Mesenchymal stem cell (in vitro differentiated cells and primary cell): ENCODE measurements around the gene SORT1.

Experiments
- DNase-seq: peaks from one replicate; pipeline ENCODE4 v3.0.0-alpha.2; 2013
- H2AFZ ChIP-seq: one replicate; pipeline ENCODE4 v1.6.1; 2013; ENCODE audit warnings: low read depth, mild to moderate bottlenecking, control low read depth, inconsistent platforms, low read length, moderate library complexity
- H2AK5ac ChIP-seq: 2 replicates; pipeline ENCODE4 v1.6.1; 2013; ENCODE audit warnings: low read length, moderate library complexity, mild to moderate bottlenecking, inconsistent platforms; ENCODE audit not compliant: severe bottlenecking
- H2BK120ac ChIP-seq: one replicate; pipeline ENCODE4 v1.6.1; 2013; ENCODE audit warnings: low read depth, mild to moderate bottlenecking, inconsistent platforms, low read length, moderate library complexity
- H2BK12ac ChIP-seq, 2 experiments: one replicate each; pipeline ENCODE4 v1.6.1; 2013; ENCODE audit warnings: inconsistent platforms in 2 of 2, low read length in 2 of 2, mild to moderate bottlenecking in 2 of 2, moderate library complexity in 2 of 2, control low read depth in 1 of 2
- H2BK15ac ChIP-seq: one replicate; pipeline ENCODE4 v1.6.1; 2013; ENCODE audit warnings: mild to moderate bottlenecking, low read depth, inconsistent platforms; ENCODE audit not compliant: poor library complexity, severe bottlenecking
- H2BK5ac ChIP-seq: 2 replicates; pipeline ENCODE4 v1.6.1; 2013; ENCODE audit warnings: low read depth, mild to moderate bottlenecking, low read length, control low read depth, inconsistent platforms; ENCODE audit not compliant: poor library complexity, severe bottlenecking
- H3K14ac ChIP-seq, 2 experiments: one replicate each; pipeline ENCODE4 v1.6.1; 2013; ENCODE audit warnings: inconsistent platforms in 2 of 2, low read length in 2 of 2, control low read depth in 1 of 2, mild to moderate bottlenecking in 1 of 2, moderate library complexity in 1 of 2
- H3K18ac ChIP-seq, 2 experiments: one replicate each; pipeline ENCODE4 v1.6.1; 2013; ENCODE audit warnings: inconsistent platforms in 2 of 2, low read length in 2 of 2, control low read depth in 1 of 2, low read depth in 1 of 2, mild to moderate bottlenecking in 1 of 2
- H3K23ac ChIP-seq, 2 experiments: one replicate each; pipeline ENCODE4 v1.6.1; 2013; ENCODE audit warnings: inconsistent platforms in 2 of 2, low read length in 2 of 2, mild to moderate bottlenecking in 2 of 2, moderate library complexity in 2 of 2, control low read depth in 1 of 2
- H3K27ac ChIP-seq: 2 replicates; pipeline ENCODE4 v1.5.1; 2013; ENCODE audit warnings: mild to moderate bottlenecking, moderate library complexity, low read length, control low read depth, inconsistent platforms; ENCODE audit not compliant: poor library complexity, severe bottlenecking
- H3K27me3 ChIP-seq, 2 experiments: 2 replicates each; pipeline versions ENCODE4 v1.6.1 to v1.7.0; 2013; ENCODE audit warnings: low read length in 2 of 2, mild to moderate bottlenecking in 2 of 2, moderate library complexity in 2 of 2, control low read depth in 1 of 2, inconsistent platforms in 1 of 2; ENCODE audit not compliant: control insufficient read depth in 1 of 2, insufficient read depth in 1 of 2
- H3K36me3 ChIP-seq, 2 experiments: 2 replicates each; pipeline versions ENCODE4 v1.6.1 to v1.7.0; 2013; ENCODE audit warnings: low read length in 2 of 2, control low read depth in 1 of 2, inconsistent platforms in 1 of 2, low read depth in 1 of 2, mild to moderate bottlenecking in 1 of 2; ENCODE audit not compliant: insufficient read depth in 2 of 2, control insufficient read depth in 1 of 2
- H3K4ac ChIP-seq, 2 experiments: one replicate each; pipeline ENCODE4 v1.6.1; 2013; ENCODE audit warnings: inconsistent platforms in 2 of 2, low read length in 2 of 2, mild to moderate bottlenecking in 2 of 2, moderate library complexity in 2 of 2, control low read depth in 1 of 2, low read depth in 1 of 2
- H3K4me1 ChIP-seq: 2 replicates; pipeline ENCODE4 v1.6.1; 2013; ENCODE audit warnings: low read depth, low read length, control low read depth; ENCODE audit not compliant: control insufficient read depth, insufficient read depth
- H3K4me2 ChIP-seq: 2 replicates; pipeline ENCODE4 v1.6.1; 2013; ENCODE audit warnings: low read length, mild to moderate bottlenecking, inconsistent platforms; ENCODE audit not compliant: poor library complexity, severe bottlenecking
- H3K4me3 ChIP-seq, 2 experiments: 2 replicates each; pipeline versions ENCODE4 v1.5.1 to v1.7.0; 2013; ENCODE audit warnings: low read length in 2 of 2, mild to moderate bottlenecking in 2 of 2, control low read depth in 1 of 2, low read depth in 1 of 2; ENCODE audit not compliant: insufficient read depth in 1 of 2
- H3K79me1 ChIP-seq: replicated peaks from 2 replicates; pipeline ENCODE4 v1.6.1; 2013; ENCODE audit warnings: mild to moderate bottlenecking, control low read depth, low read length, inconsistent platforms; ENCODE audit not compliant: poor library complexity, severe bottlenecking
- H3K9ac ChIP-seq: 2 replicates; pipeline ENCODE4 v1.7.0; 2013; ENCODE audit warnings: mild to moderate bottlenecking, low read length, moderate library complexity
- H3K9me3 ChIP-seq: 2 replicates; pipeline ENCODE4 v1.7.0; 2013; ENCODE audit warnings: mild to moderate bottlenecking, low read length; ENCODE audit not compliant: control insufficient read depth
- H4K8ac ChIP-seq: one replicate; pipeline ENCODE4 v1.6.1; 2013; ENCODE audit warnings: inconsistent platforms, mild to moderate bottlenecking, low read length, moderate library complexity
- H4K91ac ChIP-seq: one replicate; pipeline ENCODE4 v1.6.1; 2013; ENCODE audit warnings: mild to moderate bottlenecking, low read length, inconsistent platforms
- WGBS: methylation state at CpG from one replicate; pipeline ENCODE4 v1.1.7; 2013; ENCODE audit warnings: mixed read lengths; 5-methylcytosine and 5-hydroxymethylcytosine counted together

SORT1 gene

GRCh38 chr1:109392037-109392787 lies 5.5 kb downstream of the SORT1 start:
- H2AFZ ChIP-seq: no peak overlapping the region
- peak overlapping the region; percentile 92 for H4K8ac ChIP-seq
- no peak overlapping the region for H3K14ac ChIP-seq
- no peaks in the 10 kb centered on the region for H3K9me3 ChIP-seq
- no peak for DNase-seq
- no peaks in the 10 kb centered on the region for H3K36me3 ChIP-seq
- H2BK120ac ChIP-seq: no peak overlapping the region
- H2BK5ac ChIP-seq: no peak overlapping the region
- no peak overlapping the region for H3K4ac ChIP-seq
- H4K91ac ChIP-seq: peak overlapping the region; percentile 94
- peaks cover 14% of the 10 kb centered on the region for H3K79me1 ChIP-seq
- H3K4me1 ChIP-seq: peaks cover 7% of the 10 kb centered on the region
- H3K18ac ChIP-seq: peak overlapping the region in 1 of 2 experiments; percentile 45
- peak overlapping the region; percentile 86 for H3K9ac ChIP-seq
- H3K27ac ChIP-seq: peak overlapping the region; percentile 69
- no peaks in the 10 kb centered on the region for H3K27me3 ChIP-seq
- H3K23ac ChIP-seq: no peak overlapping the region
- no peak overlapping the region for H2BK15ac ChIP-seq
- H2AK5ac ChIP-seq: no peak overlapping the region
- H3K4me3 ChIP-seq: peak overlapping the region in 1 of 2 experiments; percentile 65
- WGBS: 71% methylated on average over 4 of the region's 4 CpGs
- peak overlapping the region in 1 of 2 experiments; percentile 59 for H2BK12ac ChIP-seq
- no peak overlapping the region for H3K4me2 ChIP-seq

GRCh38 chr1:109391626-109392025 lies 6.1 kb downstream of the SORT1 start:
- no peak overlapping the region for H3K4me2 ChIP-seq
- no peak for DNase-seq
- peak overlapping the region; percentile 33 for H3K27ac ChIP-seq
- no peak overlapping the region for H3K23ac ChIP-seq
- H3K4ac ChIP-seq: no peak overlapping the region
- H3K36me3 ChIP-seq: no peaks in the 10 kb centered on the region
- peak overlapping the region; percentile 86 for H3K9ac ChIP-seq
- peak overlapping the region in 1 of 2 experiments; percentile 65 for H3K4me3 ChIP-seq
- no peak overlapping the region for H2BK5ac ChIP-seq
- H2AFZ ChIP-seq: no peak overlapping the region
- peaks cover 7% of the 10 kb centered on the region for H3K4me1 ChIP-seq
- no peaks in the 10 kb centered on the region for H3K27me3 ChIP-seq
- H2BK15ac ChIP-seq: no peak overlapping the region
- H3K79me1 ChIP-seq: peaks cover 12% of the 10 kb centered on the region
- no peak overlapping the region for H2BK120ac ChIP-seq
- H4K91ac ChIP-seq: no peak overlapping the region
- H4K8ac ChIP-seq: no peak overlapping the region
- H2BK12ac ChIP-seq: no peak overlapping the region
- H3K14ac ChIP-seq: no peak overlapping the region
- no peaks in the 10 kb centered on the region for H3K9me3 ChIP-seq
- no peak overlapping the region for H2AK5ac ChIP-seq
- no peak overlapping the region for H3K18ac ChIP-seq

- Histone ChIP-seq H2BK12ac (no peak overlapping the region), H3K9me3 (no peaks in the 10 kb centered on the region), H3K18ac (no peak overlapping the region), H2AK5ac (no peak overlapping the region), H3K79me1 (peaks cover 12% of the 10 kb centered on the region), H2BK120ac (no peak overlapping the region), H3K27me3 (no peaks in the 10 kb centered on the region), H3K4me3 (peak overlapping the region in 1 of 2 experiments; percentile 65), H3K23ac (no peak overlapping the region), H3K4ac (no peak overlapping the region), H2AFZ (no peak overlapping the region), H2BK5ac (no peak overlapping the region), H3K14ac (no peak overlapping the region), H2BK15ac (no peak overlapping the region), H3K4me2 (no peak overlapping the region), H3K9ac (peak overlapping the region; percentile 86), H3K36me3 (no peaks in the 10 kb centered on the region), H3K4me1 (peaks cover 4% of the 10 kb centered on the region), H4K91ac (no peak overlapping the region), H3K27ac (peak overlapping the region; percentile 33), H4K8ac (no peak overlapping the region)
- no CpG with 5 or more reads among the region's 3 CpGs for WGBS
- DNase-seq: peak; percentile 29
These were observed 6.6 kb downstream of the SORT1 start for GRCh38 chr1:109391157-109391556.

- no peak overlapping the region for H3K4me2 ChIP-seq
- WGBS: 96% methylated on average over 5 of the region's 5 CpGs
These were observed 7.9 kb downstream of the SORT1 start for GRCh38 chr1:109389638-109390341.

More at GRCh38 chr1:109389638-109390341, 7.9 kb downstream of the SORT1 start:
- no peak overlapping the region for H2BK5ac ChIP-seq
- H3K79me1 ChIP-seq: peaks cover 13% of the 10 kb centered on the region
- H3K27ac ChIP-seq: no peak overlapping the region
- no peaks in the 10 kb centered on the region for H3K9me3 ChIP-seq
- H3K14ac ChIP-seq: no peak overlapping the region
- peaks cover 4% of the 10 kb centered on the region for H3K4me1 ChIP-seq
- H2BK120ac ChIP-seq: no peak overlapping the region
- no peak overlapping the region for H3K4ac ChIP-seq
- no peak overlapping the region for H4K91ac ChIP-seq
- H3K36me3 ChIP-seq: no peaks in the 10 kb centered on the region
- no peak overlapping the region for H3K9ac ChIP-seq
- H2AFZ ChIP-seq: no peak overlapping the region
- no peak overlapping the region for H2BK15ac ChIP-seq
- no peak overlapping the region for H3K4me3 ChIP-seq
- H2BK12ac ChIP-seq: peak overlapping the region in 1 of 2 experiments; percentile 66
- H3K18ac ChIP-seq: no peak overlapping the region
- no peak for DNase-seq
- H3K27me3 ChIP-seq: no peaks in the 10 kb centered on the region
- H4K8ac ChIP-seq: peak overlapping the region; percentile 60
- no peak overlapping the region for H2AK5ac ChIP-seq
- H3K23ac ChIP-seq: no peak overlapping the region
